CD4-positive, CD25-positive, alpha-beta regulatory T cell (primary cell): ENCODE data around the gene LMO7. TPM values are rescaled to one million over a fixed set of nuclear protein-coding genes. Genes with fewer than 3 reads are reported as not detected.

Experiments
- ATAC-seq, 2 donors: fragments of 150-1000 bp; cut with Tn5 transposase; one replicate each; pipeline ENCODE4 v1.10.0; 2021; ENCODE audit warnings: low read depth in 2 of 2, moderate number of reproducible peaks in 2 of 2, moderate library complexity in 1 of 2
- DNase-seq, 3 donors: peaks; one replicate each; pipeline versions ENCODE4 v3.0.0 to v3.0.0-alpha.2; 2012 to 2022; ENCODE audit warnings: mixed read lengths in 1 of 3
- H3K27ac ChIP-seq: one replicate; pipeline ENCODE4 v1.7.0; 2013; ENCODE audit warnings: mild to moderate bottlenecking, low read length; ENCODE audit not compliant: insufficient read depth, poor library complexity, severe bottlenecking
- H3K27me3 ChIP-seq: one replicate; pipeline ENCODE4 v1.7.0; 2013; ENCODE audit warnings: low read length; ENCODE audit not compliant: control insufficient read depth, insufficient read depth
- H3K36me3 ChIP-seq: one replicate; pipeline ENCODE4 v1.7.0; 2013; ENCODE audit warnings: mild to moderate bottlenecking, low read length, moderate library complexity; ENCODE audit not compliant: control insufficient read depth, insufficient read depth
- H3K4me1 ChIP-seq: 2 replicates; pipeline ENCODE4 v1.7.0; 2013; ENCODE audit warnings: mild to moderate bottlenecking, low read length; ENCODE audit not compliant: insufficient read depth, control insufficient read depth, poor library complexity, severe bottlenecking
- H3K4me3 ChIP-seq: one replicate; pipeline ENCODE4 v1.7.0; 2013; ENCODE audit warnings: low read depth, mild to moderate bottlenecking, low read length, moderate library complexity
- H3K9me3 ChIP-seq, 2 experiments: 1 replicate in 1 of 2; 2 replicates in 1 of 2; pipeline ENCODE4 v1.7.0; 2013; ENCODE audit warnings: low read length in 2 of 2, mild to moderate bottlenecking in 1 of 2, moderate library complexity in 1 of 2; ENCODE audit not compliant: control insufficient read depth in 2 of 2
- H3K27ac Mint-ChIP-seq, 3 donors: one replicate each; pipeline ENCODE4 v1.8.0; 2020 to 2022; ENCODE audit warnings: mild to moderate bottlenecking in 3 of 3, mixed read lengths in 3 of 3, moderate library complexity in 2 of 3
- H3K27me3 Mint-ChIP-seq: one replicate; pipeline ENCODE4 v1.8.0; 2022; ENCODE audit warnings: mild to moderate bottlenecking, mixed read lengths
- H3K36me3 Mint-ChIP-seq: one replicate; pipeline ENCODE4 v1.8.0; 2020; ENCODE audit warnings: mixed read lengths
- H3K4me1 Mint-ChIP-seq, 4 donors: one replicate each; pipeline ENCODE4 v1.8.0; 2020 to 2022; ENCODE audit warnings: mixed read lengths in 4 of 4, mild to moderate bottlenecking in 1 of 4
- H3K4me3 Mint-ChIP-seq, 4 donors: one replicate each; pipeline ENCODE4 v1.8.0; 2020 to 2022; ENCODE audit warnings: mild to moderate bottlenecking in 4 of 4, mixed read lengths in 4 of 4, moderate library complexity in 3 of 4
- H3K9me3 Mint-ChIP-seq, 7 donors: one replicate each; pipeline ENCODE4 v1.8.0; 2020 to 2022; ENCODE audit warnings: mixed read lengths in 7 of 7, mild to moderate bottlenecking in 3 of 7, moderate library complexity in 2 of 7
- polyA plus RNA-seq, 4 donors: library from polyadenylated mRNA; unstranded; fragments of 300-500 nt; fragmentation: Illumina TruSeq; gene quantifications; one replicate each; pipeline ENCODE4 v1.2.3, GENCODE V29; 2021
- total RNA-seq: library from RNA; stranded (reverse); gene quantifications from one replicate; pipeline ENCODE4 v1.2.3, GENCODE V29; 2022

The LMO7 gene
- total and polyA plus RNA-seq, 5 donors from 2014 or later: 4.2 to 22.5 (median 10.6) TPM

GRCh38 chr13:75879656-75880055 lies 243.5 kb downstream of the LMO7 start:
- H3K36me3 ChIP-seq: no peaks in the 10 kb centered on the region
- Mint-ChIP-seq H3K4me3 (no peak overlapping the region), H3K9me3 (no peaks in the 10 kb centered on the region), H3K27ac (no peak overlapping the region), H3K4me1 (peaks cover 0 to 16% (median 9%) of the 10 kb centered on the region in 4 donors), H3K27me3 (peaks cover 10% of the 10 kb centered on the region), H3K36me3 (no peaks in the 10 kb centered on the region)
- H3K4me1 ChIP-seq: peaks cover 6% of the 10 kb centered on the region
- no peaks in the 10 kb centered on the region for H3K9me3 ChIP-seq
- H3K27me3 ChIP-seq: peaks cover 6% of the 10 kb centered on the region
- no peak overlapping the region for H3K4me3 ChIP-seq
- ATAC-seq (no peak), DNase-seq (no peak)
- no peak overlapping the region for H3K27ac ChIP-seq

- Histone ChIP-seq H3K9me3 (no peaks in the 10 kb centered on the region), H3K4me1 (peaks cover 2% of the 10 kb centered on the region), H3K27ac (no peak overlapping the region), H3K4me3 (no peak overlapping the region), H3K27me3 (peaks cover 6% of the 10 kb centered on the region), H3K36me3 (no peaks in the 10 kb centered on the region)
- Mint-ChIP-seq H3K27me3 (peaks cover 10% of the 10 kb centered on the region), H3K36me3 (no peaks in the 10 kb centered on the region), H3K27ac (no peak overlapping the region), H3K4me3 (no peak overlapping the region), H3K9me3 (no peaks in the 10 kb centered on the region), H3K4me1 (peaks cover 0 to 4% (median 2%) of the 10 kb centered on the region in 4 donors)
- DNase-seq (no peak), ATAC-seq (no peak)
These were observed 245.1 kb downstream of the LMO7 start for GRCh38 chr13:75881109-75881775.

- H3K36me3 ChIP-seq: no peaks in the 10 kb centered on the region
- no peaks in the 10 kb centered on the region for H3K36me3 Mint-ChIP-seq
- no peak for ATAC-seq
These were observed 246.1 kb downstream of the LMO7 start for GRCh38 chr13:75882261-75882660.

DNA sequence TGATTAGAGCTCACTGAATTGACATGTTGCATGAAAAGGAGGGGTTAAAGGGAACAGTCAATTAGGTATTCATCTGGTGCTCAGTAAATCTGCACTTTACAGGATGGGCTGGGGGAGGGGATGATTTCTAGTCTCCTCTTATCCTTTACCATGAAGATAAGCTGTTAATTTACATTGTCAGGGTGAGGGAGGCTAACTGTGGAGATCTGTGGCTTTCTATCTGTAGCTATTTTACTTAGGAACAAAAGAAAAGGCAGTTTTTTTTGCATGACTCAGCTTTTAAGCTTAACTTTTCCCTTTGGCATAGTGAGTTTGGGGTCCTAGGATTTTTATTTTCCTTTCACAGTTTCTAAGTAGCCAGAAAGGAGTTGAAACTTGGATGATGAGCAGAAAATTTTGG lies 253.3 kb downstream of the LMO7 start:
- Histone ChIP-seq H3K36me3 (no peaks in the 10 kb centered on the region), H3K4me3 (no peak overlapping the region), H3K9me3 (no peaks in the 10 kb centered on the region), H3K27ac (no peak overlapping the region), H3K27me3 (no peaks in the 10 kb centered on the region), H3K4me1 (no peaks in the 10 kb centered on the region)
- H3K4me3 Mint-ChIP-seq: no peak overlapping the region
- peaks cover 21% of the 10 kb centered on the region for H3K27me3 Mint-ChIP-seq
- no peak overlapping the region for H3K27ac Mint-ChIP-seq
- no peaks in the 10 kb centered on the region for H3K9me3 Mint-ChIP-seq
- DNase-seq (no peak), ATAC-seq (no peak)
- H3K36me3 Mint-ChIP-seq: no peaks in the 10 kb centered on the region
- no peaks in the 10 kb centered on the region for H3K4me1 Mint-ChIP-seq

More at GRCh38 chr13:75882261-75882660, 246.1 kb downstream of the LMO7 start:
- Histone ChIP-seq H3K27me3 (peaks cover 4% of the 10 kb centered on the region), H3K4me1 (no peaks in the 10 kb centered on the region), H3K4me3 (no peak overlapping the region), H3K9me3 (no peaks in the 10 kb centered on the region), H3K27ac (no peak overlapping the region)
- H3K4me1 Mint-ChIP-seq: peaks cover 0 to under 1% (median 0%) of the 10 kb centered on the region in 4 donors
- H3K4me3 Mint-ChIP-seq: no peak overlapping the region
- H3K27ac Mint-ChIP-seq: no peak overlapping the region
- peaks cover 10% of the 10 kb centered on the region for H3K27me3 Mint-ChIP-seq
- no peak for DNase-seq
- H3K9me3 Mint-ChIP-seq: no peaks in the 10 kb centered on the region

- Mint-ChIP-seq H3K9me3 (peaks cover 0 to 2% (median 0%) of the 10 kb centered on the region in 7 donors), H3K4me1 (no peaks in the 10 kb centered on the region), H3K27ac (no peak overlapping the region), H3K4me3 (no peak overlapping the region), H3K36me3 (no peaks in the 10 kb centered on the region), H3K27me3 (peaks cover 11% of the 10 kb centered on the region)
- Histone ChIP-seq H3K4me3 (no peak overlapping the region), H3K27me3 (no peaks in the 10 kb centered on the region), H3K9me3 (no peaks in the 10 kb centered on the region), H3K27ac (no peak overlapping the region), H3K4me1 (no peaks in the 10 kb centered on the region), H3K36me3 (no peaks in the 10 kb centered on the region)
- DNase-seq (no peak), ATAC-seq (no peak)
These were observed 259.0 kb downstream of the LMO7 start for GRCh38 chr13:75895168-75895567.

DNA sequence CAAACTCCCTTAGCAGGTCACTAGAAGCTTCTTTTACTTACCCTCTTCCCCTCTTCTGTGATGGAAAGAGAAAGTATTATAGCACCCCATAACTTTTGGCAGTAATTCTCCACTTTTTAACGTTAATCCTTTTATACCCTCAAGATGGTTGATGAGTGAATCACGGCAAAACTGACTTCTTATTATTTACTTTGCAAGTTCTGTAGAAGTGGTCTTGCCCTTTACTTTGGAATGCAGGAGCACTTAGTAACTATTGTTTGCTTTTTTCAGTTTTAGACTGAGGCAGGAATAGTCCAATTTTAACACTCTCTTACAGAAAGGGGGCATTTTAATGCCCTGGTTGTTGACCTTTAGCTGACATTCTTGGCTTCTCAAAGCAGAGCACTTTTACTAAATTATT lies 260.1 kb downstream of the LMO7 start:
- Histone ChIP-seq H3K9me3 (no peaks in the 10 kb centered on the region), H3K27ac (no peak overlapping the region), H3K4me3 (no peak overlapping the region), H3K4me1 (no peaks in the 10 kb centered on the region), H3K36me3 (no peaks in the 10 kb centered on the region), H3K27me3 (no peaks in the 10 kb centered on the region)
- Mint-ChIP-seq H3K4me3 (no peak overlapping the region), H3K9me3 (peaks cover 0 to 2% (median 0%) of the 10 kb centered on the region in 7 donors), H3K4me1 (no peaks in the 10 kb centered on the region), H3K27me3 (peaks cover 5% of the 10 kb centered on the region), H3K27ac (no peak overlapping the region), H3K36me3 (no peaks in the 10 kb centered on the region)
- DNase-seq (no peak), ATAC-seq (no peak)

- no peak for DNase-seq
- Histone ChIP-seq H3K4me3 (no peak overlapping the region), H3K36me3 (no peaks in the 10 kb centered on the region), H3K4me1 (no peaks in the 10 kb centered on the region), H3K27ac (no peak overlapping the region), H3K27me3 (no peaks in the 10 kb centered on the region), H3K9me3 (no peaks in the 10 kb centered on the region)
- no peak overlapping the region for H3K4me3 Mint-ChIP-seq
- H3K4me1 Mint-ChIP-seq: no peaks in the 10 kb centered on the region
- peaks cover under 1% of the 10 kb centered on the region for H3K27me3 Mint-ChIP-seq
- no peak for ATAC-seq
- H3K27ac Mint-ChIP-seq: no peak overlapping the region
- H3K9me3 Mint-ChIP-seq: peaks cover 0 to 2% (median 0%) of the 10 kb centered on the region in 7 donors
- no peaks in the 10 kb centered on the region for H3K36me3 Mint-ChIP-seq
These were observed 261.3 kb downstream of the LMO7 start for GRCh38 chr13:75897386-75897785.

DNA sequence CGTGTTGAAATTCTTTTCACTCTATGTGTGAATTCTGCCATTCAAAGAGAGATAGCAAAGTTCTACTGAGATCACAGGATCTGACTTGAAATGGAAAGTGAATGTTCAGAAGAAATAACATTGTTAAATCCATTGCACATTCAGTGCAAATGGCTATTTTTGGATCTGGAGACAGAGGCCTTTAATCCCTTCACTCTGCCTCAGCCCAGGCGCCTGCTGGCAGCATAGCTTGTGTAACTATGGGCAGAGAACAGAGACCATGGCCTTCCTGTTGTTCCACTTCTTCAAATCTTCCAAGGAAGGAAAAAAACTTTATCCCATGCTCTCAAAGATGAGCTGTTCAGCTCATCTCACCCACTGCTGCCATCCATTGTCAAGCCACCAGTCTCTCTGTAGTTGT lies 265.4 kb downstream of the LMO7 start:
- peaks cover 3% of the 10 kb centered on the region for H3K27me3 ChIP-seq
- Mint-ChIP-seq H3K9me3 (peaks cover 0 to 2% (median 0%) of the 10 kb centered on the region in 7 donors), H3K4me1 (no peaks in the 10 kb centered on the region), H3K4me3 (no peak overlapping the region), H3K27ac (no peak overlapping the region), H3K36me3 (no peaks in the 10 kb centered on the region), H3K27me3 (peaks cover 8% of the 10 kb centered on the region)
- H3K9me3 ChIP-seq: no peaks in the 10 kb centered on the region
- DNase-seq (no peak), ATAC-seq (no peak)
- H3K4me1 ChIP-seq: no peaks in the 10 kb centered on the region
- H3K36me3 ChIP-seq: no peaks in the 10 kb centered on the region
- no peak overlapping the region for H3K27ac ChIP-seq
- no peak overlapping the region for H3K4me3 ChIP-seq
